GM18505 (cell line): ENCODE results near the gene IPP.
"Not testable (repeated sequence)": the region's sequence is repeated elsewhere in the genome, so short reads cannot be mapped to it uniquely, and the experiment has no call there.

Source experiments
- ATAC-seq: cut with Tn5 transposase; IDR thresholded peaks from one replicate; pipeline ENCODE4 v1.9.1; 2021; ENCODE audit not compliant: unreplicated experiment
- POLR2A ChIP-seq: IDR thresholded peaks from 4 replicates; pipeline ENCODE4 v1.6.1; 2011; ENCODE audit warnings: borderline replicate concordance; ENCODE audit not compliant: insufficient read depth, insufficient read length; ENCODE audit errors: extremely low read depth

Gene IPP

GRCh38 chr1:45686015-45686287 is 64.5 kb downstream of the IPP start:
- no peak for TF ChIP-seq POLR2A
- ATAC-seq: peak; percentile 1

GRCh38 chr1:45685308-45686014 is 65.0 kb downstream of the IPP start:
- TF ChIP-seq POLR2A: no peak
- no peak for ATAC-seq

GRCh38 chr1:45684402-45684801 is 66.1 kb downstream of the IPP start:
- no peak for TF ChIP-seq POLR2A
- no peak for ATAC-seq

DNA sequence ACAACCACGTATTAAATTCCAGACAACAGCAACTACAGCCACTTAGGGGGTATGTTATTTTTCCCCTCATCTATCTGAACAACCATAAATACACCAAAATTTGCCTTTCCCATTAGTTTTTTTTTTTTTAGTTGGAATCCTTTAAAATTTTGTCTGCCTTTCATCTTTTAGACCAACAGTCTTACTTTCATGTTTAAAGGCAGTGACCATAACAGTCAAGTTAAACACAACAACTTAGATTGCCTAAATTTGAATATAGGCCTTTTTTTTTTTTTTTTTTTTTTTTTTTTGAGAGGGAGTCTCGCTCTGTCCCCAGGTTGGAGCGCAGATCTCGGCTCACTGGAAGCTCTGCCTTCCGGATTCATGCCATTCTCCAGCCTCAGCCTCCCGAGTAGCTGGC is 67.5 kb downstream of the IPP start:
- no peak for ATAC-seq
- TF ChIP-seq POLR2A: no peak

DNA sequence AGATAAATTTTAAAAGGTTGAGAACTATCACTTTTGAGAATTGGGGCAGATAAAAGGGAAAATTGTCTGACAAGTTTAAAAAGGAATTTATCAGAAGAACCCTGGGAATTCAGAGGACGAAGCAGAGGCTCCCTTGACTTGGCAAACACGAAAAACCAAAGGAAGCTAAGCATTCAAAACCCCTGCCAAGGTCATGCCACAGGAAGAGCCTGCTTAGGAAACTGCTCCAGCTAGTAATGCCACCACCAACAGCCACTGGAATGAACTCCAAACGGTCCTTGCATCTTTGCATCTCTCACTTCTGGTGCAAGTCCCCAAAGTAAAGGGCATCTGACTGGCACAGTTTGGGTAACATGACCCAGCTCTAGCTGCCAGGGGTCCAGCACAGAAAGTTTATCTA is 71.3 kb downstream of the IPP start:
- ATAC-seq: no peak
- no peak for TF ChIP-seq POLR2A

DNA sequence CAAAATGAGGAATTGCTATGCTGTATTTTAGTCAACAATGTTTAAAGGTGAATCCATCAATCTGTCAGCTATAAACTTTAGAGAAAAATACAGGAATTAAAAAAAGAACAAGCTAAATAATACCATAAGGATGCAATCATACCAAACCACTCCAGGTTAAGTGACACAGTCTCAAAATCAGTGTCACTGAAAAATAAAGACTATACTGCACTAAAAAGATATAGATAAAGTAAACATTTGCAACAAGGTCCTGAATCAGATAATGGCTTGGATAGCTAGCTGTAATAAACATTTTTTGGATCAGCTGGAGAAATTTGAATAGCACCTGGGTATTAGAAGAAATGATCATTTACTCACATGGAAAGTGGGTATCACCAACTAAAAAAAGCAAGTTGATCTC is 72.0 kb downstream of the IPP start:
- no peak for ATAC-seq
- TF ChIP-seq POLR2A: no peak

- no peak for TF ChIP-seq POLR2A
Observed at GRCh38 chr1:45677751-45678245, 72.7 kb downstream of the IPP start.

DNA sequence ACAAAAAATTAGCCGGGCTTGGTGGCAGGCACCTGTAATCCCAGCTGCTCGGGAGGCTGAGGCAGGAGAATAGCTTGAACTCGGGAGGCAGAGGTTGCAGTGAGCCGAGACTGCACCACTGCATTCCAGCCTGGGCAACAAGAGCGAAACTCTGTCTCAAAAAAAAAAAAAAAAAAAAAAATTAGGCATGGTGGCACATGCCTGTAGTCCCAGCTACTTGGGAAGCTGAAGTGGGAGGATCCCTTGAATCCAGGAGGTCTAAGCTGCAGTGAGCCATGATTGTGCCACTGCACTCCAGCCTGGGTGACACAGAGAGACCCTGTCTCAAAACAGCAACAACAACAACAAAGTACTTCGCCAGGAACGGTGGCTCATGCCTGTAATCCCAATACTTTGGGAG is 73.9 kb downstream of the IPP start:
- not testable (repeated sequence) for ATAC-seq

More at GRCh38 chr1:45677751-45678245, 72.7 kb downstream of the IPP start:
- no peak for ATAC-seq

DNA sequence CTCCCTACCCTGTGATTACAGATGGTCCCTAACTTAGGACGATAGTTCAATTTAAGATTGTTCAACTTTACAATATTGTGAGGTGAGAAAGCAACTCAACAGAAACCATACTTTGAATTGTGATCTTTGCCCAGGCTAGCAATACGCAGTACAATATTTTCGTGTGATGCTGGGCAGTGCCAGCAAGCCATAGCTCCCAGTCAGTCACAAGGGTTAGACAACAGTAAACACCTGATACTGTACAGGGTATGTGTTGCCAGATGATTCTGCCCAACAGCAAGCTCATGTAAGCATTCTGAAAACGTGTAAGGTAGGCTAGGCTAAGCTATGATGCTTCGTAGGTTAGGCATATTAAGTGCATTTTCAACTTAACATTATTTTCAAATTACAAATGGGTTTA is 76.0 kb downstream of the IPP start:
- no peak for ATAC-seq
- no peak for TF ChIP-seq POLR2A

DNA sequence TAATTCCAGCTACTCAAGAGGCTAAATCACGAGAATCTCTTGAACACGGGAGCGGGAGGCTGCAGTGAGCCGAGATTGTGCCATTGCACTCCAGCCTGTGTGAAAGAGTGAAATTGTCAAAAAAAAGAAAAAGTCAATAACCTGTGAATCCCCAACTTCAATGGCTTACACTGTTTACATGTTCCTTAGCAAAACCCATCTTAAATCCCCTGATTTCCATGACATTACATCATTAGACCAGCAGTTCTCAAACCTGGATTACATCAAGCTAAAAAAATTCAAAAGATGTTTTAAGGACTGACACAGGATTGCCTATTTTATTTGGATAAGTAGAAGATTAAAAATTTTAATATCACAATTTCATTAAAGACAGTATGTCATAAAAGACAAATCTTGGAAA is 76.5 kb downstream of the IPP start:
- TF ChIP-seq POLR2A: no peak
- ATAC-seq: no peak

GRCh38 chr1:45669859-45670655 is 80.4 kb downstream of the IPP start:
- TF ChIP-seq POLR2A: no peak
- ATAC-seq: no peak

- no peak for ATAC-seq
- no peak for TF ChIP-seq POLR2A
Observed at GRCh38 chr1:45669379-45669778, 81.1 kb downstream of the IPP start.

- TF ChIP-seq POLR2A: no peak
- ATAC-seq: no peak
Observed at GRCh38 chr1:45668526-45668925, 81.9 kb downstream of the IPP start.
